ENCODE measurements around the gene ANKRD27.

Gene ANKRD27

DNA sequence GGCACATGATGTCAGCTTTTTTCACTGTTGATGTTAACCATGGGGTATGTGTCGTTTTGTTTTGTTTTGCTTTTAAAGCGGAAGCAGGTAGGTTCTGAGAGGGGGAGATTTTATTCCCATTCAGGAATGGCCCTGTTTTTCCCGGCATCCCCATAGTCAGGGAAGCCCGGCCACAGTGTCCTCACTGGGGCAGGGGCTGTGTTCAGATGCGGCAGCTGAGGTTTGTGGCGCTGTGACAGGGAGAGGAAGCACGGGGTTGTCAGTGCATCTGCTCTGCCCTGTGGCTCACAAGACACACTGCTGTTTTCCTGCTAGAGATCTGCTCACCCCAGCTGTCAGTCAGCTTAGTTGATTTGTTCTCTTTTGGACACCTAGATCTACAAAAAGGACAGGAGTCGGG lies 27.6 kb downstream of the ANKRD27 start:
- Histone ChIP-seq H3K4me1 (ENCODE audit: control insufficient read depth, low read length) (no peaks in the 10 kb centered on the region), H4K20me1 (ENCODE audit: control insufficient read depth, insufficient read depth, low read depth, low read length) (no peaks in the 10 kb centered on the region), H3F3A (ENCODE audit: control insufficient read depth, insufficient read depth) (no peaks in the 10 kb centered on the region), H3K36me3 (ENCODE audit: control insufficient read depth, low read length) (peaks cover 39% of the 10 kb centered on the region), H3K27me3 (ENCODE audit: control insufficient read depth, low read length) (no peaks in the 10 kb centered on the region), H3K4me2 (ENCODE audit: low read length) (no peak overlapping the region), H3K9me3 (ENCODE audit: control insufficient read depth, insufficient read depth, low read length) (no peaks in the 10 kb centered on the region), H3K4me3 (ENCODE audit: low read length) (no peak overlapping the region), H3K79me2 (ENCODE audit: control insufficient read depth, low read length) (no peaks in the 10 kb centered on the region), H3K9me2 (replicated peaks; ENCODE audit: control insufficient read depth, low read length) (no peaks in the 10 kb centered on the region), H3K27ac (ENCODE audit: low read depth, low read length) (no peak overlapping the region)
- no peak for TF ChIP-seq EZH2phosphoT487 (IDR thresholded peaks at IDR 0.05; ENCODE audit: borderline replicate concordance, low read length)
- TF ChIP-seq, protein P1, sequence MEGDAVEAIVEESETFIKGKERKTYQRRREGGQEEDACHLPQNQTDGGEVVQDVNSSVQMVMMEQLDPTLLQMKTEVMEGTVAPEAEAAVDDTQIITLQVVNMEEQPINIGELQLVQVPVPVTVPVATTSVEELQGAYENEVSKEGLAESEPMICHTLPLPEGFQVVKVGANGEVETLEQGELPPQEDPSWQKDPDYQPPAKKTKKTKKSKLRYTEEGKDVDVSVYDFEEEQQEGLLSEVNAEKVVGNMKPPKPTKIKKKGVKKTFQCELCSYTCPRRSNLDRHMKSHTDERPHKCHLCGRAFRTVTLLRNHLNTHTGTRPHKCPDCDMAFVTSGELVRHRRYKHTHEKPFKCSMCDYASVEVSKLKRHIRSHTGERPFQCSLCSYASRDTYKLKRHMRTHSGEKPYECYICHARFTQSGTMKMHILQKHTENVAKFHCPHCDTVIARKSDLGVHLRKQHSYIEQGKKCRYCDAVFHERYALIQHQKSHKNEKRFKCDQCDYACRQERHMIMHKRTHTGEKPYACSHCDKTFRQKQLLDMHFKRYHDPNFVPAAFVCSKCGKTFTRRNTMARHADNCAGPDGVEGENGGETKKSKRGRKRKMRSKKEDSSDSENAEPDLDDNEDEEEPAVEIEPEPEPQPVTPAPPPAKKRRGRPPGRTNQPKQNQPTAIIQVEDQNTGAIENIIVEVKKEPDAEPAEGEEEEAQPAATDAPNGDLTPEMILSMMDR (IDR thresholded peaks at IDR 0.05; ENCODE audit: low read depth, low read length, poor library complexity, severe bottlenecking): no peak

DNA sequence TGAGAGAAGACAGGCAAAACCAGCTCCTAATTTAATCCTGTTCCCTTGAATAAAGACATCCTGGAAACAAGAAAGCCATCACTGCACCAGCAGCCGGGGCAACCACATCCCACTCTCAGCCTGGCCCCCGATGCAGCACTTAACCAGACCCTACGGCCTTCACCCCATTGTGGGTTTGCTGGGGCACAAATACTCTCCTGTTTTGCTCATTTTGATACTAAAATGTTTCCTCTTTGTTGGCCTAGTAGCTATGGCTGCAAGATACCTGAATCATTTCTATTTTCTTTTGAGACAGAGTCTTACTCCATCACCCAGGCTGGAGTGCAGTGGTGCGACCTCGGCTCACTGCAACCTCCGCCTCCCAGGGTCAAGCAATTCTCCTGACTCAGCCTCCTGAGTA lies 28.4 kb downstream of the ANKRD27 start:
- Histone ChIP-seq H3F3A (ENCODE audit: control insufficient read depth, insufficient read depth) (no peaks in the 10 kb centered on the region), H4K20me1 (ENCODE audit: control insufficient read depth, insufficient read depth, low read depth, low read length) (no peaks in the 10 kb centered on the region), H3K9me2 (replicated peaks; ENCODE audit: control insufficient read depth, low read length) (no peaks in the 10 kb centered on the region), H3K27ac (ENCODE audit: low read depth, low read length) (no peak overlapping the region), H3K4me3 (ENCODE audit: low read length) (no peak overlapping the region), H3K4me2 (ENCODE audit: low read length) (no peak overlapping the region), H3K36me3 (ENCODE audit: control insufficient read depth, low read length) (peaks cover 43% of the 10 kb centered on the region), H3K79me2 (ENCODE audit: control insufficient read depth, low read length) (no peaks in the 10 kb centered on the region), H3K4me1 (ENCODE audit: control insufficient read depth, low read length) (no peaks in the 10 kb centered on the region), H3K9me3 (ENCODE audit: control insufficient read depth, insufficient read depth, low read length) (no peaks in the 10 kb centered on the region), H3K27me3 (ENCODE audit: control insufficient read depth, low read length) (no peaks in the 10 kb centered on the region)
- no peak for TF ChIP-seq EZH2phosphoT487 (IDR thresholded peaks at IDR 0.05; ENCODE audit: borderline replicate concordance, low read length)
- TF ChIP-seq, protein P1 (IDR thresholded peaks at IDR 0.05; ENCODE audit: low read depth, low read length, poor library complexity, severe bottlenecking): no peak

DNA sequence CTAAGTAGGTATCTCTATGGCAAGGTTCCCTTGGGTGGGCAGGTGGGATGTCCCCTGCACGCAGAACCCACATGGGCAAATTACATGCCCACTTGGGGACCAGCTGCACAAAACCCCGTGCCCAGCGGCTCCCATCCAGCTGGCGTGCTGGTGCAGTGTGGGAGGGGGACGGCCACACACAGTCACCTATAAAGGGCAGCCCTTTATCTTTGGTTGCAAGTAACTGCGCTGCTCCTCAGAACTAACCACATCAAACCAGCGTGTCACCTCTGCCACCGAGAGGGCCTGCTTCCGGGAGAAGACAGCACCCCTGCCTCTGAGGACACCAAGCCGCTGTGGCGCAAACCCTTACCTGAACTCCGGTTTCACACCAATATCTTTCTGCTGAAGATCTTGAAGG lies 32.2 kb downstream of the ANKRD27 start:
- Histone ChIP-seq H3K4me1 (ENCODE audit: control insufficient read depth, low read length) (no peaks in the 10 kb centered on the region), H3K9me2 (replicated peaks; ENCODE audit: control insufficient read depth, low read length) (no peaks in the 10 kb centered on the region), H4K20me1 (ENCODE audit: control insufficient read depth, insufficient read depth, low read depth, low read length) (no peaks in the 10 kb centered on the region), H3K79me2 (ENCODE audit: control insufficient read depth, low read length) (no peaks in the 10 kb centered on the region), H3K9me3 (ENCODE audit: control insufficient read depth, insufficient read depth, low read length) (no peaks in the 10 kb centered on the region), H3K4me3 (ENCODE audit: low read length) (no peak overlapping the region), H3F3A (ENCODE audit: control insufficient read depth, insufficient read depth) (no peaks in the 10 kb centered on the region), H3K4me2 (ENCODE audit: low read length) (no peak overlapping the region), H3K27ac (ENCODE audit: low read depth, low read length) (no peak overlapping the region), H3K36me3 (ENCODE audit: control insufficient read depth, low read length) (peaks cover 52% of the 10 kb centered on the region), H3K27me3 (ENCODE audit: control insufficient read depth, low read length) (no peaks in the 10 kb centered on the region)
- TF ChIP-seq EZH2phosphoT487 (IDR thresholded peaks at IDR 0.05; ENCODE audit: borderline replicate concordance, low read length): no peak
- TF ChIP-seq, protein P1 (IDR thresholded peaks at IDR 0.05; ENCODE audit: low read depth, low read length, poor library complexity, severe bottlenecking): no peak

DNA sequence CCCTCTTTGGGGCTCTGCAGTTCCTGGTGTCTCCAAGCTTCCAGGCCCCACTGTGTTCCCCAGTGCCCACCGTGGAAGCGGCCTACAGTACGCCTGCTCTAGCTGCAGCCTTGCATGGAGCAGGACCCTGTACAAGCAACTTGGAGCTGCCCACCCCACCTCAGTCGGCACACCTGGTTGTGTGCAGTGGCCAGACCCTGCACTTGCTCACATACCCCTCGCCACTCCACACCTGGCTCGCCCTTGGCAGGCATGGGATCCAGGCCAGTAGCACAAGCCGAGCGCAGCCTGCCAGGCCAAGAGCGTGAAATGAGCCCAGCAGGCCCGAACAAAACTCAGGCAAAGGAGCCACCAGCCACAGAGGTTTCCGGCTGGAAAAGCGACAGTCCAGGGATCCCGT lies 36.4 kb downstream of the ANKRD27 start:
- no peaks in the 10 kb centered on the region for H3K4me1 ChIP-seq (ENCODE audit: control insufficient read depth, low read length)
- H3K27me3 ChIP-seq (ENCODE audit: control insufficient read depth, low read length): no peaks in the 10 kb centered on the region
- TF ChIP-seq EZH2phosphoT487 (IDR thresholded peaks at IDR 0.05; ENCODE audit: borderline replicate concordance, low read length): no peak
- TF ChIP-seq, protein P1 (IDR thresholded peaks at IDR 0.05; ENCODE audit: low read depth, low read length, poor library complexity, severe bottlenecking): no peak
- H3K4me3 ChIP-seq (ENCODE audit: low read length): no peak overlapping the region
- no peak overlapping the region for H3K4me2 ChIP-seq (ENCODE audit: low read length)
- H3K27ac ChIP-seq (ENCODE audit: low read depth, low read length): no peak overlapping the region
- no peaks in the 10 kb centered on the region for H3F3A ChIP-seq (ENCODE audit: control insufficient read depth, insufficient read depth)
- no peaks in the 10 kb centered on the region for H4K20me1 ChIP-seq (ENCODE audit: control insufficient read depth, insufficient read depth, low read depth, low read length)
- no peaks in the 10 kb centered on the region for H3K9me3 ChIP-seq (ENCODE audit: control insufficient read depth, insufficient read depth, low read length)
- peaks cover 50% of the 10 kb centered on the region for H3K36me3 ChIP-seq (ENCODE audit: control insufficient read depth, low read length)
- H3K79me2 ChIP-seq (ENCODE audit: control insufficient read depth, low read length): no peaks in the 10 kb centered on the region
- H3K9me2 ChIP-seq (replicated peaks; ENCODE audit: control insufficient read depth, low read length): no peaks in the 10 kb centered on the region
